ENCODE results near the gene ANKRD44.

The ANKRD44 gene

GRCh38 chr2:196962325-196962724, 348.3 kb downstream of the ANKRD44 start:
- FAIRE-seq (no peak), DNase-seq (ENCODE audit: low spot score) (no peak)

- DNase-seq (ENCODE audit: low spot score) (no peak), FAIRE-seq (no peak)
Measured at GRCh38 chr2:196961889-196962288, 348.7 kb downstream of the ANKRD44 start.

DNA sequence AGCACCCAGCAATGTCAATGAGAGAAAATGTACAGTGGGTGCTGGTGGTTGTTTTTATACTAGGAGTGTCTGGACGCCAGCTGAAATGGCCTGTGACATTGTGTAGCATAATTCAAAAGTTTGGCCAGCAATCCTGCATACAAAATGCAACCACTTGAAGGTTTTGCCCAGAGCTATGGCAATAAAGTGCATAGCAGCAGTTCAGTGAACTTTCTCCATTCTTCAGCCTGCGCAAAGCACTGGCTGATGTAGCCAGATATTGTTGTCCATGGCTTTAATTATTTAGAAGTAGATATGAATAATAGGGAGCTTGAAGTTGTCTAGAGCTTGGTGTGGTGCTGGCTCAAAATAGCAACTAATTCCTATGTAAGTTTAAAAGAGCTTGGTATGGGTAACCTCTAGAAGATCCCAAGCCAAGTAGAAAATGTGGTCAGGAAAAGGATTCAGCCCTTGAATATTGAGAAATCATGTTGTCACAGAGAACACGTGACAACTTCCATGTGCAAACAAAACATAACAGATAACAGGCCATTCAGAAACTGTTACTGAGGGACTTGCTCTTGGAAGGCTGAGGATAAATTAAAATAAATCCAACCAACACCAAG, 350.7 kb downstream of the ANKRD44 start:
- DNase-seq (ENCODE audit: low spot score) (no peak), FAIRE-seq (no peak)

GRCh38 chr2:196959281-196959680, 351.3 kb downstream of the ANKRD44 start:
- DNase-seq (ENCODE audit: low spot score), result no peak
- no peak for FAIRE-seq

DNA sequence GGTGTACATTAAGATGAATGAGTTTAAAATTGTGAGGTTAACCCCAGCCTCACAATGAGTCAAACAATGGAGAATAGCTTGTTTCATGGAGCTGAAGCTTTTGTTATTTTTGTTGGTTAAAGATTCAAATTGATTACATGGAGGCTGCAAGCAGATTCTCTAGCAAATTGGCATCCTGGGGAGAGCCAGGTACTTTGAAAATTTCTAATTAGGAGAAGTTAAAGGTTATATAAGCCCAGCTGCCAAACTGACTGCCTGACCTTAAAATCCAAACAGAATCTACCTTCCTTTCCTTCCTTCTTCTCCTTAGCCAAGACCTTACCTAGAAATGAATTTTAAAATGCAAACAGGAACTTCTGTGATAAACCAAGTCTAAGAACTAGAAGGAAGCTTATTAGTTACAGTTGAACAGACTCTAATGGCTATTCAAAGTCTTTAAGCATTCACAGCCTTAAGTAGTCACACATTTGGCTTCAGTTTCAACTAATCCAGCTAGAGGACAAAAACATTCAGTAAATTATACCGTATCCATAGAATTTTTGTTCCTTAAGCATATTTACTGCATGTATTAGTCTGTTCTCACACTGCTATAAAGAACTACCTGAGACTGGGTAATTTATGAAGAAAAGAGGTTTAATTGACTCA, 352.6 kb downstream of the ANKRD44 start:
- DNase-seq (ENCODE audit: low spot score), result no peak
- FAIRE-seq, result no peak

- no peak for FAIRE-seq
- no peak for DNase-seq (ENCODE audit: low spot score)
Measured at GRCh38 chr2:196957442-196957841, 353.1 kb downstream of the ANKRD44 start.

DNA sequence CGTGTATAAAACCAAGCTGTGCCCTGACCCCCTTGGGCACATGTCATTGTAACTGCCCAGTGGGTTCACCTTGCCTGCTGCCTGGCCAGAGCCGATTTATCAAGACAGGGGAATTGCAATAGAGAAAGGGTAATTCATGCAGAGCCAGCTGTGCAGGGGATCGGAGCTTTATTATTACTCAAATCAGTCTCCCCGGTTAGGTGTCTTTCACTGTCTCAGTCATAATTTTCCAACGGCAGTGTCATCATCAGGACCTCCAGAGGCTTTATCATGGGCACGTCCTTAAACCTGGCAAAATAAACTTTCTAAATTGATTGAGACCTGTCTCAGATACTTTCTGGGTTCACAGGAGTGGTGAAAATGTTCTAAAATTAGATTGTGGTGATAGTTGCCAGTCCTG, 354.5 kb downstream of the ANKRD44 start:
- FAIRE-seq, result no peak
- DNase-seq (ENCODE audit: low spot score), result no peak

GRCh38 chr2:196955036-196955435, 355.5 kb downstream of the ANKRD44 start:
- no peak for FAIRE-seq
- DNase-seq (ENCODE audit: low spot score), result no peak

DNA sequence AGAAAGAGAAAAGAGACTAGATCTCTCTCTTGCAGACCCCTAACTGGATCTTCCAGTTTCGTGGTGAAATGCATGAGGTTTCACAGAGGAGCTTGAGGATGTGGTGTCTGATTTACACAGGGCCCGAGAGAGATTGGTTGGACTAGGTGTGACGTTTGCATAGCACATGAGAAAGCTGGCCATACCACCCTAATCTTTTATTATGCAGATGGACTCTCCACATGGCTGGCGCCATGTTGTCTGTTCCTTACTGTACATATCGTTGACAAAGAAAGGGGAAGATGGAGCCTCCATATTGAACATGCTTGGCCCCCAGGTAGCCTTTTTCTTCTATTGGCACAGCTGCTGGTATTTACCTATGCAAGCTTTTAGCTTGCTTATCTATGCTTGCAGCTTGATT, 356.6 kb downstream of the ANKRD44 start:
- DNase-seq (ENCODE audit: low spot score) (no peak), FAIRE-seq (no peak)

DNA sequence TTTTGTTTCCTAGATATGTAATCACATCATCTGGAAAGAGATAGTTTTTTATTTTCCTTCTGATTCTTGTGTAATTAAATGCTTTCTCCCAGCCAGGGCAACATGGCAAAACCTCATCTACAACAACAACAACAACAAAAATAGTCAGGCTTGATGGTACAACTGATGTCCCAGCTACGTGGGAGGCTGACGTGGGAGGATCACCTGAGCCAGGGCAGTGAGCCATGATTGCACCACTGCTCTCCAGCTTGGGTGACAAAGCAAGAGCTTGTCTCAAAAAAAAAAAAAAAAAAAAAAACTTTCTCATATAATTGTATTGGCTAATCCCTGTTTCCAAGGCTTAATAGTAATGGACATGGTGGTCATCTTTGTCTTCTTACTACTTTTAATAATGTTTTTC, 357.6 kb downstream of the ANKRD44 start:
- DNase-seq (ENCODE audit: low spot score), result no peak
- no peak for FAIRE-seq

GRCh38 chr2:196951973-196952372, 358.6 kb downstream of the ANKRD44 start:
- DNase-seq (ENCODE audit: low spot score), result no peak
- no peak for FAIRE-seq

- DNase-seq (ENCODE audit: low spot score), result no peak
- FAIRE-seq, result no peak
Measured at GRCh38 chr2:196949116-196949515, 361.5 kb downstream of the ANKRD44 start.

GRCh38 chr2:196944570-196944969, 366.0 kb downstream of the ANKRD44 start:
- no peak for DNase-seq (ENCODE audit: low spot score)
- no peak for FAIRE-seq

- DNase-seq (ENCODE audit: low spot score) (no peak), FAIRE-seq (no peak)
Measured at GRCh38 chr2:196941398-196942078, 369.0 kb downstream of the ANKRD44 start.

DNA sequence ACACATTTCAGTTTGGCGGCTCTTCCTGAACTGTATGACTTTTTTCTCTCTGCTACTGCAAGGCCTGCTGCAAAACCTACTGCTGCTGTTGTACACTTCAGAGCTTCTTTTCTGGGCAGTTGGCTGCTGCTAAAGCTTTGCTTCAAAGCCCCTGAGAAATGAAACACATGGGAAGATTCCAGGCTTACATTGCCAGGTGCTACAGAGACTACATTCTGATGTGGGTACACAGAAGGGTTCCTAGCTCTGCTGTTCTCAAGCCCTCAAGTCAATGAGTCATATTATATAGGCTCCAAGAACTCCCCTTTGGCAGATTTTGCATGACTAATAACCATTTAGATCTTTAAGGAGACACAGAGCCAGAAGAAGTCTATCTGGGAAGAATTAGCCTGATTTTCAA, 371.2 kb downstream of the ANKRD44 start:
- FAIRE-seq (no peak), DNase-seq (ENCODE audit: low spot score) (no peak)

Data from urothelium cell line (cell line).